DND-41 (cell line): ENCODE data around the gene BPIFB2.

Source experiments
- ATAC-seq: fragments of 200-7000 bp; cut with Tn5 transposase; 3 replicates; pipeline ENCODE4 v1.9.1; 2021; ENCODE audit warnings: low read depth; ENCODE audit not compliant: insufficient read depth
- DNase-seq: peaks from one replicate; pipeline ENCODE4 v3.0.0-alpha.2; 2020
- H2AFZ ChIP-seq: 2 replicates; pipeline ENCODE4 v1.6.0; 2012; ENCODE audit warnings: low read depth, low read length
- H3K27ac ChIP-seq: 2 replicates; pipeline ENCODE4 v1.5.1; 2012; ENCODE audit warnings: low read length, inconsistent platforms
- H3K27me3 ChIP-seq: fragments of 200-600 bp; sonication (generic); 2 replicates; pipeline ENCODE4 v1.6.0; 2012; ENCODE audit warnings: low read length, mild to moderate bottlenecking, inconsistent platforms; ENCODE audit not compliant: insufficient read depth, poor library complexity
- H3K36me3 ChIP-seq: 2 replicates; pipeline ENCODE4 v1.5.1; 2012; ENCODE audit warnings: low read length, inconsistent platforms; ENCODE audit not compliant: insufficient read depth
- H3K4me1 ChIP-seq: 2 replicates; pipeline ENCODE4 v1.5.1; 2012; ENCODE audit warnings: mild to moderate bottlenecking, low read length; ENCODE audit not compliant: insufficient read depth
- H3K4me2 ChIP-seq: 2 replicates; pipeline ENCODE4 v1.6.0; 2012; ENCODE audit warnings: mild to moderate bottlenecking, moderate library complexity, low read length, inconsistent platforms; ENCODE audit not compliant: insufficient read depth
- H3K4me3 ChIP-seq, 2 experiments: fragments of 200-600 bp in 1 of 2; shearing (Covaris generic) in 1 of 2; 2 replicates each; pipeline ENCODE4 v1.5.1; 2012 to 2016; ENCODE audit warnings: inconsistent platforms in 2 of 2, low read length in 2 of 2, mild to moderate bottlenecking in 2 of 2, low read depth in 1 of 2, moderate library complexity in 1 of 2
- H3K79me2 ChIP-seq: 2 replicates; pipeline ENCODE4 v1.6.0; 2012; ENCODE audit warnings: low read length, inconsistent platforms; ENCODE audit not compliant: insufficient read depth
- H3K9ac ChIP-seq: 2 replicates; pipeline ENCODE4 v1.6.0; 2012; ENCODE audit warnings: low read depth, mild to moderate bottlenecking, inconsistent platforms, low read length, moderate library complexity
- H3K9me3 ChIP-seq: 2 replicates; pipeline ENCODE4 v1.5.1; 2012; ENCODE audit warnings: low read length, moderate library complexity, mild to moderate bottlenecking, inconsistent platforms; ENCODE audit not compliant: insufficient read depth, severe bottlenecking
- H4K20me1 ChIP-seq: 2 replicates; pipeline ENCODE4 v1.6.0; 2012; ENCODE audit warnings: low read length; ENCODE audit not compliant: insufficient read depth
- EZH2 ChIP-seq: IDR thresholded peaks from 3 replicates; pipeline ENCODE4 v1.6.1; 2012; ENCODE audit warnings: borderline replicate concordance, low read depth, mild to moderate bottlenecking, moderate library complexity, low read length, inconsistent platforms; ENCODE audit not compliant: severe bottlenecking
- TF ChIP-seq, protein P1 (sequence below): IDR thresholded peaks from 2 replicates; pipeline ENCODE4 v1.5.1; 2012; ENCODE audit warnings: borderline replicate concordance, low read length, moderate library complexity, mild to moderate bottlenecking; ENCODE audit not compliant: poor library complexity, severe bottlenecking; ENCODE audit errors: extremely low read depth

BPIFB2 gene

DNA sequence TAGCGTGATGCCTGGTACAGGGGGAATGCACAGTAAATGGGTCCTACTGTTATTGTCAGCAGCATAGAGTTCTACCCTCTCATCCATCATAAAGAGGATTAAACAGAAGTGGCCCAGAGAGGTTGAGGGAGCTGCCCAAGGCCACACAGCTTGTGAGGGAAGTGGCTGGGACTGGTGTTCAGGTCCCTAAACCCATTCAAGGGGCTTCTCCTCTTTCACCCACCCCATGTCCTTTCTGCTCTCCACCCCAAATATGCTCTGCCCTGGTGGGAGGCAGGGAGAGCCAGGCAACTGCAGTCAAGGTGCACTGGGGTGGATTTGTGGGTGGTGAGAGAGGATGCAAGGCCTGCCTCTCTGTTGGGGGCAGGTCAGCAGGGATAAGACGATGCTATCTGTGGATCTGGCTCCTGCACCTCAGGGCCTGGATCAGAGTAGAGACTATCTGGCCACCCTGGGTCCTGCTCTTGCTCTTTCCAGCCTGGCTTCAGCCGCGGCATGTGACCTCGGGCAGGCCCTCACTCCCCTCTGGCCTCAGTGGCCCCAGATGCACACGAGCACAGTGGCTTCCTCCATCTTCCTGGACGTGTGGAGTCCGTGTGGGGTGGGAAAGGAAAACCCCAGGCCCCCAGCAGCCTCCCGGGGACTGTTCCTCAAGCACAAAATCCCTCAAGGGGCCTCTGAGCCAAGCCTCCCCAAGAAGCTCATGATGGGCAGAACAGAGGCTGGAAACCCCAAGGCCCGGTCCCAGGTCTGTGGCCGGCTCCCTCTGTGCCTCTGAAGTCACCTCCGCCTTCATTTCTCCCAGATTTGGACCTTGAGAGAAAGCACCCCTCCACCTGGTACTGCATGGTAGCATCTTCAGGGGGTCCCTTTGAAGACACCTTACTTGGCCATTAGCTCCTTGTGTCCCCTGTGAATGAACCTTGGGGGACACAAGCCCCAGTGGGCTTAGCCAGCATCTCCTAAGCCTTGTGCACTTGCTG, 20.6 kb downstream of the BPIFB2 start:
- Histone ChIP-seq H3K4me1 (no peaks in the 10 kb centered on the region), H3K4me3 (no peak overlapping the region), H3K36me3 (no peaks in the 10 kb centered on the region), H3K4me2 (no peak overlapping the region), H2AFZ (no peak overlapping the region), H3K27ac (no peak overlapping the region), H3K79me2 (no peaks in the 10 kb centered on the region), H3K9me3 (no peaks in the 10 kb centered on the region), H4K20me1 (no peaks in the 10 kb centered on the region), H3K27me3 (no peaks in the 10 kb centered on the region), H3K9ac (no peak overlapping the region)
- ATAC-seq (no peak), DNase-seq (no peak)
- TF ChIP-seq EZH2, result no peak
- TF ChIP-seq, protein P1, sequence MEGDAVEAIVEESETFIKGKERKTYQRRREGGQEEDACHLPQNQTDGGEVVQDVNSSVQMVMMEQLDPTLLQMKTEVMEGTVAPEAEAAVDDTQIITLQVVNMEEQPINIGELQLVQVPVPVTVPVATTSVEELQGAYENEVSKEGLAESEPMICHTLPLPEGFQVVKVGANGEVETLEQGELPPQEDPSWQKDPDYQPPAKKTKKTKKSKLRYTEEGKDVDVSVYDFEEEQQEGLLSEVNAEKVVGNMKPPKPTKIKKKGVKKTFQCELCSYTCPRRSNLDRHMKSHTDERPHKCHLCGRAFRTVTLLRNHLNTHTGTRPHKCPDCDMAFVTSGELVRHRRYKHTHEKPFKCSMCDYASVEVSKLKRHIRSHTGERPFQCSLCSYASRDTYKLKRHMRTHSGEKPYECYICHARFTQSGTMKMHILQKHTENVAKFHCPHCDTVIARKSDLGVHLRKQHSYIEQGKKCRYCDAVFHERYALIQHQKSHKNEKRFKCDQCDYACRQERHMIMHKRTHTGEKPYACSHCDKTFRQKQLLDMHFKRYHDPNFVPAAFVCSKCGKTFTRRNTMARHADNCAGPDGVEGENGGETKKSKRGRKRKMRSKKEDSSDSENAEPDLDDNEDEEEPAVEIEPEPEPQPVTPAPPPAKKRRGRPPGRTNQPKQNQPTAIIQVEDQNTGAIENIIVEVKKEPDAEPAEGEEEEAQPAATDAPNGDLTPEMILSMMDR, result no peak

- ATAC-seq, result no peak
- Histone ChIP-seq H3K36me3 (no peaks in the 10 kb centered on the region), H3K27ac (no peak overlapping the region), H3K27me3 (no peaks in the 10 kb centered on the region), H3K79me2 (no peaks in the 10 kb centered on the region), H3K9ac (no peak overlapping the region), H3K4me3 (no peak overlapping the region), H4K20me1 (no peaks in the 10 kb centered on the region), H3K4me2 (no peak overlapping the region), H3K9me3 (no peaks in the 10 kb centered on the region), H2AFZ (no peak overlapping the region), H3K4me1 (no peaks in the 10 kb centered on the region)
- DNase-seq, result no peak
- TF ChIP-seq EZH2, result no peak
- TF ChIP-seq, protein P1, result no peak
Measured at GRCh38 chr20:33028875-33029274, 21.4 kb downstream of the BPIFB2 start.

DNA sequence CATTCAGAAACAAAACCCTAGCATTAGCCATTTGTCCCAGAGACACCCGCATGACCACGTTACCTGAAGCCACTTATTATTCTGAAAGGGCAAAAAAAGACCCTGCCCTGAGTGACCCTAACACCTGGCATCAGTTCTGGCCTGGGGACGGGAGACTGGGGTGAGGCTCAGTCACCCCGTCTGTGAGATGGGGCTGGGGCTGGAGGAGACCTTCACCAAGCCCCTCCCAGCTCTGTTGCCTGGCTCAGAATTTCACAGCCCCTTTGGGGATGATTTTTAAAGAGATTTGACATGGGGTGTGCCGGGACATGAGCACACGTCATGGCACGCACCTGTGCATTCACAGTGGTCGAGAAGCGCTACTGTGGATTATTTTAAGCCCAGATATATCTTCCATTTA, 22.6 kb downstream of the BPIFB2 start:
- no peak overlapping the region for H3K9ac ChIP-seq
- no peaks in the 10 kb centered on the region for H3K36me3 ChIP-seq
- no peak overlapping the region for H3K4me3 ChIP-seq
- no peak overlapping the region for H3K4me2 ChIP-seq
- H3K79me2 ChIP-seq, result no peaks in the 10 kb centered on the region
- no peaks in the 10 kb centered on the region for H3K9me3 ChIP-seq
- no peaks in the 10 kb centered on the region for H3K4me1 ChIP-seq
- H3K27me3 ChIP-seq, result no peaks in the 10 kb centered on the region
- TF ChIP-seq EZH2, result no peak
- H2AFZ ChIP-seq, result no peak overlapping the region
- ATAC-seq (no peak), DNase-seq (no peak)
- H3K27ac ChIP-seq, result no peak overlapping the region
- no peaks in the 10 kb centered on the region for H4K20me1 ChIP-seq

DNA sequence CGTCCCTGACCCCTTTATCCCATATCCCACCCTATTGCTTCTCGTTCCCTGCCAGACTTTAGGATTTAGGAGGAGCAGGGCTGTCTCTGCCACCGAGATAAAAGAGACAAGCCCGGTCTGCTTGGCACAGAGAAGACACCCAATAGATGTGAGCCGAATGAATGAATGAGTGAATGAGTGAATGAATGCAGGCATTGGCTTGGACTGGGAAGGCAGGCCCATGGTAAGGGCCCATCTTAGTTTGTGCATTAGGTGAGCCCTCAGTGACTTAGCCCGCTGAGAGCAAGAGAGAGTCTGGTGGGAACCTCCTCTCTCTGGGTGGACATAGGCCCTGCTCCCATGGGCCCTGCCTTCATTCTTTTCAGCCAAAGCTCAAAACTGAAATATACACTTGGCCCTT, 23.1 kb downstream of the BPIFB2 start:
- DNase-seq (no peak), ATAC-seq (no peak)
- no peak overlapping the region for H2AFZ ChIP-seq
- no peaks in the 10 kb centered on the region for H3K9me3 ChIP-seq
- no peaks in the 10 kb centered on the region for H3K79me2 ChIP-seq
- no peak overlapping the region for H3K27ac ChIP-seq
- H3K4me2 ChIP-seq, result no peak overlapping the region
- H3K27me3 ChIP-seq, result no peaks in the 10 kb centered on the region
- no peak overlapping the region for H3K4me3 ChIP-seq
- no peaks in the 10 kb centered on the region for H3K4me1 ChIP-seq
- TF ChIP-seq, protein P1, result no peak
- TF ChIP-seq EZH2, result no peak
- no peak overlapping the region for H3K9ac ChIP-seq
- no peaks in the 10 kb centered on the region for H3K36me3 ChIP-seq
- no peaks in the 10 kb centered on the region for H4K20me1 ChIP-seq
